Adrenal gland (tissue), 12 donors: ENCODE results near the gene NOS3. TPM values are rescaled to one million over a fixed set of nuclear protein-coding genes. Genes with fewer than 3 reads are reported as not detected.

Source experiments
- DNase-seq, 7 donors: peaks; one replicate each; pipeline ENCODE4 v3.0.0-alpha.2; 2019 to 2020
- H3K27ac ChIP-seq, 5 donors: fragments of 200-600 bp; sonication (generic) in 4 of 5; 1 replicate in 3 of 5; 2 replicates in 2 of 5; pipeline versions ENCODE4 v1.5.1 to v1.8.0; 2016 to 2020; ENCODE audit warnings: mild to moderate bottlenecking in 1 of 5
- H3K27me3 ChIP-seq: fragments of 200-600 bp; 2 replicates; pipeline ENCODE4 v1.8.0; 2021
- H3K36me3 ChIP-seq, 2 donors: fragments of 200-600 bp; replicated peaks in 1 of 2; 1 replicate in 1 of 2; 2 replicates in 1 of 2; pipeline versions ENCODE4 v1.5.1 to v1.8.0; 2018 to 2022
- H3K4me1 ChIP-seq, 2 donors: fragments of 200-600 bp; replicated peaks in 1 of 2; 1 replicate in 1 of 2; 2 replicates in 1 of 2; pipeline versions ENCODE4 v1.5.1 to v1.8.0; 2018 to 2021
- H3K4me3 ChIP-seq, 4 donors: fragments of 200-600 bp; sonication (generic) in 3 of 4; one replicate each; pipeline ENCODE4 v1.5.1; 2016 to 2018
- H3K9me3 ChIP-seq, 3 donors: fragments of 200-600 bp; sonication (generic) in 1 of 3; replicated peaks in 1 of 3; 1 replicate in 2 of 3; 2 replicates in 1 of 3; pipeline versions ENCODE4 v1.5.1 to v1.8.0; 2016 to 2021
- CTCF ChIP-seq, 6 experiments: fragments of 450-650 bp in 4 of 6; fragments of 200-600 bp in 2 of 6; sonication (generic) in 1 of 6; IDR thresholded peaks; 1 replicate in 5 of 6; 2 replicates in 1 of 6; pipeline versions ENCODE4 v1.5.1 to v1.8.0; 2016 to 2021; ENCODE audit warnings: antibody characterized with exemption in 6 of 6, mild to moderate bottlenecking in 2 of 6, moderate library complexity in 1 of 6
- POLR2A ChIP-seq, 2 donors: fragments of 450-650 bp; IDR thresholded peaks; one replicate each; pipeline ENCODE4 v1.6.1; 2017; ENCODE audit warnings: antibody characterized with exemption in 2 of 2, mild to moderate bottlenecking in 2 of 2, moderate library complexity in 1 of 2
- WGBS, 4 donors: extraction: QIAGEN DNeasy Blood & Tissue Kit in 2 of 4; methylation state at CpG; one replicate each; pipeline versions ENCODE4 v1.1.5 to v1.1.7; 2013 to 2017; 5-methylcytosine and 5-hydroxymethylcytosine counted together
- intact Hi-C, 2 donors: fragments of 100-400 bp; cut with DNase I; formaldehyde crosslinking; loops; one replicate each; pipeline versions ENCODE4 v1.14.1 to v1.15.0; 2022 to 2023
- polyA plus RNA-seq, 3 donors: library from polyadenylated mRNA; stranded (reverse); fragments of 200-250 nt in 2 of 3; fragments of 350-450 nt in 1 of 3; fragmentation: Illumina TruSeq in 1 of 3; extraction: RNeasy Lipid Tissue Mini Kit (QIAGEN cat#74804) in 1 of 3; gene quantifications; one replicate each; pipeline ENCODE4 v1.2.3, GENCODE V29; 2013 to 2014
- total RNA-seq, 9 donors: library from RNA; depleted of rRNA in 4 of 9; stranded (reverse); fragments of >200 nt in 4 of 9; fragments of 120-200 nt in 1 of 9; fragmentation: NEBNext Ultra II Directional in 1 of 9; extraction: Animal tissue kit (Norgen Biotek cat#: 25700) in 1 of 9; gene quantifications; one replicate each; pipeline versions ENCODE4 v1.1.0 to v1.2.4, GENCODE V29; 2013 to 2023
- donor health status: healthy with polysubstance abuse.
- donor health status: Bipolar disorder and iron deficiency.
- donor health status: DM: yes; HTN: yes; CAD: no.
- donor health status: DM: no; HTN: no; CAD: no.
- donor health status: DM: no; HTN: no; CAD: no.
- donor health status: DM: yes; HTN: yes; CAD: no.

NOS3 gene
- total and polyA plus RNA-seq, 12 donors: 2.2 to 26.5 (median 15.1) TPM

- DNase-seq: peak in 3 of 7 donors; percentile 62 to 76 (median 66)
- no peak for TF ChIP-seq CTCF (IDR thresholded peaks at IDR 0.05)
- TF ChIP-seq POLR2A (IDR thresholded peaks at IDR 0.05): peak in 1 of 2 donors; percentile 34
- Histone ChIP-seq H3K27me3 (no peaks in the 10 kb centered on the region), H3K9me3 (no peaks in the 10 kb centered on the region), H3K4me3 (no peak overlapping the region), H3K27ac (peak overlapping the region in 1 of 5 donors; percentile 65), H3K36me3 (no peaks in the 10 kb centered on the region), H3K4me1 (no peaks in the 10 kb centered on the region)
- intact Hi-C loops: no loop called here
- 81 to 91% (median 86%) methylated on average over 9 to 14 of the region's 14 CpGs for WGBS, 4 donors
These were observed 2.7 kb downstream of the NOS3 start for GRCh38 chr7:150993511-150993910.

GRCh38 chr7:150994141-150994837 is 3.5 kb downstream of the NOS3 start:
- Histone ChIP-seq H3K9me3 (no peaks in the 10 kb centered on the region), H3K27ac (peak overlapping the region in 1 of 5 donors; percentile 22), H3K27me3 (no peaks in the 10 kb centered on the region), H3K4me3 (peak overlapping the region in 1 of 4 donors; percentile 22), H3K4me1 (no peaks in the 10 kb centered on the region), H3K36me3 (no peaks in the 10 kb centered on the region)
- whole genome bisulfite sequencing, 4 donors: 49 to 63% (median 51%) methylated on average over 11 to 15 of the region's 15 CpGs
- DNase-seq: no peak
- intact Hi-C loops: no loop called here
- TF ChIP-seq POLR2A (IDR thresholded peaks at IDR 0.05): no peak
- no peak for TF ChIP-seq CTCF (IDR thresholded peaks at IDR 0.05)

GRCh38 chr7:150994838-150995510 is 4.2 kb downstream of the NOS3 start:
- DNase-seq: no peak

More at GRCh38 chr7:150994838-150995510, 4.2 kb downstream of the NOS3 start:
- no peaks in the 10 kb centered on the region for H3K4me1 ChIP-seq
- H3K27me3 ChIP-seq: no peaks in the 10 kb centered on the region
- no peak overlapping the region for H3K4me3 ChIP-seq
- 59 to 82% (median 64%) methylated on average over 8 to 19 of the region's 19 CpGs for WGBS, 4 donors
- intact Hi-C loops: no loop called here
- no peaks in the 10 kb centered on the region for H3K36me3 ChIP-seq
- no peak for TF ChIP-seq CTCF (IDR thresholded peaks at IDR 0.05)
- no peak for TF ChIP-seq POLR2A (IDR thresholded peaks at IDR 0.05)
- H3K27ac ChIP-seq: no peak overlapping the region
- no peaks in the 10 kb centered on the region for H3K9me3 ChIP-seq
